HUES48 (cell line): Measurements from ENCODE around the gene SMURF2.
"Not testable (repeated sequence)": the region's sequence is repeated elsewhere in the genome, so short reads cannot be mapped to it uniquely, and the experiment has no call there.

Experiments used
- H3K27ac ChIP-seq: one replicate; pipeline ENCODE4 v1.7.0; 2013; ENCODE audit warnings: low read depth, low read length, inconsistent platforms
- H3K27me3 ChIP-seq: 2 replicates; pipeline ENCODE4 v1.6.1; 2013; ENCODE audit warnings: mild to moderate bottlenecking, low read length; ENCODE audit not compliant: control insufficient read depth, insufficient read depth
- H3K36me3 ChIP-seq: 2 replicates; pipeline ENCODE4 v1.6.1; 2013; ENCODE audit warnings: low read length; ENCODE audit not compliant: control insufficient read depth, insufficient read depth
- H3K4me1 ChIP-seq: 2 replicates; pipeline ENCODE4 v1.6.1; 2013; ENCODE audit warnings: mild to moderate bottlenecking, low read length; ENCODE audit not compliant: control insufficient read depth, insufficient read depth
- H3K4me3 ChIP-seq: 2 replicates; pipeline ENCODE4 v1.5.1; 2013; ENCODE audit warnings: mild to moderate bottlenecking, low read depth, low read length
- H3K9ac ChIP-seq: 2 replicates; pipeline ENCODE4 v1.6.1; 2013; ENCODE audit warnings: mild to moderate bottlenecking, low read depth, low read length, moderate library complexity
- H3K9me3 ChIP-seq: 2 replicates; pipeline ENCODE4 v1.6.1; 2013; ENCODE audit warnings: low read length; ENCODE audit not compliant: control insufficient read depth, insufficient read depth

SMURF2 gene

DNA sequence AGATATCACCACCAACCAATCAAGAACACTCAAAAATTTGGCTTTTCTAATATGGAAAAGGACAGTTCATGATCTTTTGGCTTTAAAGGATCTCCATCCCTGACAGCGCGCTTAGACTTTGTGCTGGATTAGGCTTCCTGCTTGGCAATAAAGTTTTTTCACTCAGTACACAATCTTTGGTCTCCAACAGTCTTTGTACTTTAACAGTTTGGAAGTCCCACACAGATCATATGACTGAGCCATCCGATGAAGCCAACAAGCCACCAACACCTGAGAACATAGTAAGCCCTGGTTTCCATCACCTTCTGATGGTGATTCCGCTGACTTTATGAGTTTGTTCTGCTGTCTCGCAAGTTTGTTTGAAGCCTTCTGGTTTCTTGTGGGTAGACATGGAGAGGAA lies 34.3 kb downstream of the SMURF2 start:
- Histone ChIP-seq H3K9ac (no peak overlapping the region), H3K27ac (no peak overlapping the region), H3K36me3 (no peaks in the 10 kb centered on the region), H3K4me1 (no peaks in the 10 kb centered on the region), H3K4me3 (no peak overlapping the region), H3K27me3 (no peaks in the 10 kb centered on the region), H3K9me3 (no peaks in the 10 kb centered on the region)

DNA sequence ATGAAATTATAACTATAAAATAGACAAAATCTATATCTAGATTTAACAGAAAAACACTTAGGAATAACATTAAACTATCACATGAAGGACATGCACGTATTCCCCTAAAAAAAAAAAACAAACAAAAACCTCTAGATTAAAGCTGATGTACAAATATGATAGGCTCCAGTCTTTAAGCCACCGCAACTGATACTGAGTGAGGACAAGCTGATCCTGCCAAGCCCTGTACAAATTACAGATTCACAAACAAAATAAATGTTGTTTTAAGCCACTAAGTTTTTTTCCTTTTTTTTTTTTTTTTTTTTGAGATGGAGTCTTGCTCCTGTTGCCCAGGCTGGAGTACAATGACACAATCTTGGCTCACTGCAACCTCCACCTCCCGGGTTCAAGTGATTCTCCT lies 35.3 kb downstream of the SMURF2 start:
- Histone ChIP-seq H3K9ac (no peak overlapping the region), H3K9me3 (no peaks in the 10 kb centered on the region), H3K36me3 (no peaks in the 10 kb centered on the region), H3K4me3 (no peak overlapping the region), H3K4me1 (no peaks in the 10 kb centered on the region), H3K27ac (no peak overlapping the region), H3K27me3 (no peaks in the 10 kb centered on the region)

DNA sequence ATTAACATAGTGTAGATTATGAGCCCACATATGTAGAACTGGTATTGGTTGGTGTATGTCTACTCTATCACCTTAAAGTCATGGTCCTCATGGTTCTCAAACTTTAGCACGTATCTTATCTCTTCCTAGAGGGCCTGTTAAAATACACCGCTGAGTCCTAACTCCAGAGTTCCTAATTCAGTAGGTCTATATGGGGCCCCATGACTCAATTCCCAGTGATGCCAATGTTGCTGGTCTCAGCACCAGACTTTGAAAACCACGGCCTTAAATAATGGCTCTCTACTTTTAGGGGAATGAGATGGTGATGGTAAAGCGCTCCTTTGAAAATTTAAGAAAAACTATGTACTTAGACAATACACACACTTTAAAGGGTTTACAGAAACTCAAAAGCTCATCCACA lies 36.6 kb downstream of the SMURF2 start:
- Histone ChIP-seq H3K4me3 (no peak overlapping the region), H3K4me1 (no peaks in the 10 kb centered on the region), H3K27me3 (no peaks in the 10 kb centered on the region), H3K9me3 (no peaks in the 10 kb centered on the region), H3K27ac (no peak overlapping the region), H3K36me3 (no peaks in the 10 kb centered on the region), H3K9ac (no peak overlapping the region)

DNA sequence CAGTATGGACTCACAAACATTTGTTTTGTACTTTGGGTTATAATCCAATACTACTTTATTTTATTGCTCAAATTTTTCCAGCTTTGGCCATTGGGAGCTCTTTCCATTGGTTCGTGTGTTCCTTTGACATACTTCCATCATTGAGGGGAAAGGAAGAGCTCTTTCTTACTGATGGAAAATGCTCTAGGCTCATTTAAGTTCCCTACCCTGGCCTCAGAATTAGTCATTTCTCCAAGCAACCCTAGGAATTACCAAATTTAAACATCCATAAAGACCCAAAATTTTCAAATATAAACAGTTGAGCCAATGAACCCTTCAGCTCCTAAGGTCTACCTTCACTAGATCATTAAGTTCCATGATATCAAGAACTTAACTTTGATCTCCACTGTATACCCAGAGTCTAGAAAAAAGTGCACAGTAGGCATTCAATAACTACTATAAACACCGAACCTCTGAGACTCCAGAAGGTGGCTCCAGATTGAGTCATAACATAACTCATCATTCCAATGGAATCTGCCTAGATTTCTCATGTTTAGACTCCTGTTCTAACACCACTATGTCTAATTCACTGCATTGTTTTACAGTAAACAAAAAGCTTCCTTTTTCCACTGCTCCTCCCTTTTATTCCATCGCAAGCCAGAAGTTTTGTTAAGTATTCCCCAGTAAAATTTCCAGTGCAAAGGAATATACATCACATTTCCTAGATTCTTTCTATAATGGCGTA lies 39.0 kb downstream of the SMURF2 start:
- Histone ChIP-seq H3K27me3 (no peaks in the 10 kb centered on the region), H3K9me3 (no peaks in the 10 kb centered on the region), H3K36me3 (no peaks in the 10 kb centered on the region), H3K4me3 (no peak overlapping the region), H3K27ac (no peak overlapping the region), H3K4me1 (no peaks in the 10 kb centered on the region), H3K9ac (no peak overlapping the region)

DNA sequence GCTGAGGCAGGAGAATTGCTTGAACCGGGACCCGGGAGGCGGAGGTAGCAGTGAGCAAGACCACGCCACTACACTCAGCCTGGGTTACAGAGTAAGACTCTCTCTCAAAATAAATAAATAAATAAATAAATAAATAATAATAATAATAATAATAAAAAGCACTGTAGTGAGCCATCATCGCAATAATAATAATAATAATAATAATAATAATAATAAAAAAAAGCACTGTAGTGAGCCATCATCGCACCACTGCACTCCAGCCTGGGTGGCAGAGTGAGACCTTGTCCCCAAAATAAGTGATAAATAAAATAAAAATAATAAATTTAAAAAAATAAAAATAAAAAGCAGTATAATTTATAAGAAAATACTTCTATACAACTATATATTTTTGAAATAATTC lies 40.3 kb downstream of the SMURF2 start:
- Histone ChIP-seq H3K9ac (no peak overlapping the region), H3K36me3 (no peaks in the 10 kb centered on the region), H3K27ac (no peak overlapping the region), H3K9me3 (no peaks in the 10 kb centered on the region), H3K4me3 (no peak overlapping the region), H3K4me1 (no peaks in the 10 kb centered on the region), H3K27me3 (no peaks in the 10 kb centered on the region)

DNA sequence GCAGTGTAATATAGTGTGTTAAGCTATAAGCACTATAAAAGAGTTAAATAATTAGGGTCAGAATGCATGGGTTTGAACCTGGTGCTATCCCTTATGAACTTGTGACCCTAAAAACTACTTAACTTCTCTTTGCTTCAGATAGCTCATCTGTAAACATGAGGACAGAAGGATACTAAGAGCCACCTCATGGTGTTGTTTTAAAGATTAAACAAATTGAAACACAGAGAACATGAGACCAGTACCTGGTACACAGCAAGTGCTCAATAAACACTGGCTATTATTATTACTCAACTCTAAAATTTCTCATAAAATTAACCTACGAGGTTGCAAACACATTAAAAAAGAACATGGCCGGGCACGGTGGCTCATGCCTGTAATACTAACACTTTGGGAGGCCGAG lies 43.3 kb downstream of the SMURF2 start:
- Histone ChIP-seq H3K4me3 (no peak overlapping the region), H3K4me1 (no peaks in the 10 kb centered on the region), H3K9ac (no peak overlapping the region)

DNA sequence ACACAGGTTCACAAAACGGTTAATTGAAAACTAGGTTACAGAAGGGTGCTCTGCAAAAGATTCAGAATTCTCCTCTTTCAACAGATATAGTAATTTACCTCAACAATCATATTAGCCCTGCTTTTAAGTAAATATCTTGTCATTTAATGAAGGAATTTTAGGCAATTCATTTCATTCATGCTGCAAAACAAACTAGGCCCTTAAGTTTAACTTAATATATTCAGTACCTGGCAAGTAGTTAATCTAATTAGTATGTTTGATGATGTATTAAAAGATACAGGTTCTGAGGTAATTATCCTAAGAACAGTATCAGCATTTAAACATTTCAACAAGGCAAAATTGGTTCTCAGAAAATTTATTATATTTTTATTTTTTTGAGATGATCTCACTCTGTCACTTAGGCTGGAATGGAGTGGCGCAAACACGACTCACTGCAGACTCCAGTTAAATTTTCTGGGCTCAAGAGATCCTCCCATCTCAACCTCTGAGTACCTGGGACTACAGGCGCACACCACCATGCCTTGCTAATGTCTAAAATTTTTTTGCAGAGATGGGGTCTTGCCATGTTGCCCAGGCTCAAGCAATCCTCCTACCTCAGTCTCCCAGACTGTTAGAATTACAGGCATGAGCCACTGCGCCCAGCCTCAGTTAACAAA lies 44.9 kb downstream of the SMURF2 start:
- Histone ChIP-seq H3K4me3 (no peak overlapping the region), H3K4me1 (no peaks in the 10 kb centered on the region), H3K27ac (no peak overlapping the region), H3K27me3 (no peaks in the 10 kb centered on the region), H3K9ac (no peak overlapping the region), H3K9me3 (no peaks in the 10 kb centered on the region), H3K36me3 (no peaks in the 10 kb centered on the region)

More for the DNA sequence above, 43.3 kb downstream of the SMURF2 start:
- Histone ChIP-seq H3K9me3 (no peaks in the 10 kb centered on the region), H3K27ac (no peak overlapping the region), H3K27me3 (no peaks in the 10 kb centered on the region), H3K36me3 (no peaks in the 10 kb centered on the region)

DNA sequence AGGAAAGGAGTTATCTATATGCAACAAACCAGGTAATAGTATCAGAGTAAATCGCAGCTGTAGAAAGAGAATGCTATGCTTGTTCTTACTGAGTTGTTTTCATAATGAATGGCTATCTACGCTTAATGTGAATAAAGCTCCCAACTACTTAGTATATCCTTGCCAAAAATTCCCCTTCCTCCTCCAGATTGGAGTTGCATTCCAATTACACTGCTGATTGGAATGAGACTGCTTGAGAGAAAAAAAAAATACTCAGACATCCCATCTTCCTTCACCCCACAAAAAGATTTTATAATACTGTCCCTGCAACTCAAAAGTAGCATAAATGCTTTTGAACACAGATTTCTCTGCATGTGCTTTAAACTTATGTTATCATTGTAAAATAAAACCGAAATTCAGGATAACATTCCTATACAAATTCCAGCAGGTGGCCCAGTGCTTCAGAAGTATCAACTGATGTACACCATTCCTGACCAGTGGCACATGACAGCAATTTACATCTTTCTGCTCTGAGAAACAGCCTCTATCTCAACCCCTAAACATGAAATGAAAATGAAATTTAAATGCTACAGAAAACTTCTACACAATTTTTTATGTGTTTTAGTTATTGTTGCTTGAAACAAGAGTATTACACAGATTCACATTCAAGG lies 47.0 kb downstream of the SMURF2 start:
- no peak overlapping the region for H3K9ac ChIP-seq
- no peaks in the 10 kb centered on the region for H3K9me3 ChIP-seq
- no peaks in the 10 kb centered on the region for H3K36me3 ChIP-seq
- no peaks in the 10 kb centered on the region for H3K4me1 ChIP-seq
- H3K27me3 ChIP-seq: no peaks in the 10 kb centered on the region
- H3K4me3 ChIP-seq: no peak overlapping the region
- H3K27ac ChIP-seq: no peak overlapping the region

DNA sequence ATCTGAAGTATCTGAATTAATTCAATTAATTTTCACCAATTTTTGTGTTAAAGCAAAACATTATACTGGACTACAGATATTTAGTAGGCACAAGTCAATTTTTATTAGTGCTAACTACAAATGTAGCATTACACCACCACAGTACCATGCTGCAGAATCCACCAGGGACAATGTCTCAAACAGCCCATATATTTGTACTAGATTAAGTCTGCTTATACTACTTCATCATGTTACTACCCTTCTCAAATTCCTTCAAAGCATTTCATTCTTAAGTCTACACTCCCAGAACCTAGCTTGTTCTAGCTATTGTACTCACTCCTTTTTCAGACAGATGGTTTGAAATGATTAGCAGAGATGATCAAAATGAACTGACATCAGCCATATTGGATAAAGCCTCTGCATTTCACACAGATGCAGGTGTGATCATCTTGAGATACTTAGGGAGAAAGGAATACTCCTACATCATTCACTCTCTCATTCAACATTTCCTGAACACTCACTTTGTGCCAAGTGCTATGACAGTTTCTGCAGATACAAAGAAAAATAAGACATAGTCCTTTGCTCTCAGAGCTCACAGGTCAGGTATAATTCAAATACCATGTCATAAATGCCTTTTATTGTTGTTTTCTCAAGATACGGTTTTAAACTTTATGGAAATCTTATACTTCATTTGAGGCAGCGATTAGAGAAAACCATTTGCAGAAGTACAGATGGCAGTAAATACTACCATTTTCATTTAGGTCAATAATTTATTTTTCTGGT lies 47.7 kb downstream of the SMURF2 start:
- H3K27me3 ChIP-seq: no peaks in the 10 kb centered on the region
- no peaks in the 10 kb centered on the region for H3K36me3 ChIP-seq
- no peaks in the 10 kb centered on the region for H3K9me3 ChIP-seq
- no peak overlapping the region for H3K27ac ChIP-seq
- H3K9ac ChIP-seq: no peak overlapping the region
- H3K4me1 ChIP-seq: no peaks in the 10 kb centered on the region
- H3K4me3 ChIP-seq: no peak overlapping the region

DNA sequence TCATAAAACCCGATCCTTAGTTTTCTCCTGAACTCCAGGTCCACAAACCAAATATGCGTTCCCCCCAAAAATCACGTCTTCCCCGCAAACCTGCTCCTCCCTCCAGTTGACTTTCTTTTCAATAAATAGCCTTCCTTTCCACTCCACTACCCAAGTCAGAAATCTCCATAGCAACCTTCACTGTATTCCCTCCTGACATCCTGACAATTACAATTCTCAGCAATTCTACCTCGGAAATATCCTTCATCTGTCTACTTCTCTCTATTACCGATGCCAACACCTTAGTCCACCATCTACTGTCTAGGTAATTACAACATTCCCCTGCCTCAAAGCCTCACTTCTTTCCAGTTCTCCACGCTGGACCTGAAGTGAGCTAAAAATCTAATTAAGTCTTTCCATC lies 50.7 kb downstream of the SMURF2 start:
- no peaks in the 10 kb centered on the region for H3K4me1 ChIP-seq
- H3K9ac ChIP-seq: no peak overlapping the region
- no peak overlapping the region for H3K4me3 ChIP-seq
- H3K27me3 ChIP-seq: no peaks in the 10 kb centered on the region
- H3K27ac ChIP-seq: no peak overlapping the region
- no peaks in the 10 kb centered on the region for H3K36me3 ChIP-seq
- no peaks in the 10 kb centered on the region for H3K9me3 ChIP-seq

DNA sequence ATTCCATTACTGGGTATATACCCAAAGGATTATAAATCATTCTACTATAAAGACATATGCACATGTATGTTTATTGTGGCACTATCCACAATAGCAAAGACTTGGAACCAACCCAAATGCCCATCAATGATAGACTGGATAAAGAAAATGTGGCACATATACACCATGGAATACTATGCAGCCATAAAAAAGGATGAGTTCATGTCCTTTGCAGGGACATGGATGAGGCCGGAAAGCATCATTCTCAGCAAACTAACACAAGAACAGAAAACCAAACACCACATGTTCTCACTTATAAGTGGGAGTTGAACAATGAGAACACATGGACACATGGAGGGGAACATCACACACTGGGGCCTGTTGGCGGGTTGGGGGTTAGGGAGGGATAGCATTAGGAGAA lies 51.9 kb downstream of the SMURF2 start:
- not testable (repeated sequence) for H3K36me3 ChIP-seq, H3K9ac ChIP-seq, H3K27ac ChIP-seq, H3K4me3 ChIP-seq, H3K9me3 ChIP-seq, H3K4me1 ChIP-seq, H3K27me3 ChIP-seq
